ENCODE results near the gene LMX1B.

DNA sequence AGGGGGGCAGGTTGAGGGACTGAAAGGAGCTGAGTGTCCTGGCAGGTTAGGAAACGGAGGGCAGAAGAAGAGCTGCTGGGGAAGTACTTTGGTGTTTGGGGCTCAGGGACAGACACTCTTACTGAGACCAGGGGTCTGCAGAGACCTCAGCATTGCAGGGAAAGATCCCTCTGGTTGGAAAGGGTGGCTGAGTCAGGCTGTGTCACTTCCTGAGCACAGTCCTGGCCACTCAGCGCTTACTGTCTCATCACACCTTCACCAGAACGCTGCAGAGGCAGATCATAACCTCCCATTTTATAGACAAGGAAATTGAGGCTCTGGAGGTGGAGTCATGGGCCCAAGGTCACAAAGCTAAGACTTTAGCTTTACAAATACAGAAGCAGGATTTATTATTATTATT, 54.3 kb downstream of the LMX1B start:
- TF ChIP-seq, protein P1, sequence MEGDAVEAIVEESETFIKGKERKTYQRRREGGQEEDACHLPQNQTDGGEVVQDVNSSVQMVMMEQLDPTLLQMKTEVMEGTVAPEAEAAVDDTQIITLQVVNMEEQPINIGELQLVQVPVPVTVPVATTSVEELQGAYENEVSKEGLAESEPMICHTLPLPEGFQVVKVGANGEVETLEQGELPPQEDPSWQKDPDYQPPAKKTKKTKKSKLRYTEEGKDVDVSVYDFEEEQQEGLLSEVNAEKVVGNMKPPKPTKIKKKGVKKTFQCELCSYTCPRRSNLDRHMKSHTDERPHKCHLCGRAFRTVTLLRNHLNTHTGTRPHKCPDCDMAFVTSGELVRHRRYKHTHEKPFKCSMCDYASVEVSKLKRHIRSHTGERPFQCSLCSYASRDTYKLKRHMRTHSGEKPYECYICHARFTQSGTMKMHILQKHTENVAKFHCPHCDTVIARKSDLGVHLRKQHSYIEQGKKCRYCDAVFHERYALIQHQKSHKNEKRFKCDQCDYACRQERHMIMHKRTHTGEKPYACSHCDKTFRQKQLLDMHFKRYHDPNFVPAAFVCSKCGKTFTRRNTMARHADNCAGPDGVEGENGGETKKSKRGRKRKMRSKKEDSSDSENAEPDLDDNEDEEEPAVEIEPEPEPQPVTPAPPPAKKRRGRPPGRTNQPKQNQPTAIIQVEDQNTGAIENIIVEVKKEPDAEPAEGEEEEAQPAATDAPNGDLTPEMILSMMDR (IDR thresholded peaks at IDR 0.05 in 2 of 3, conservative IDR thresholded peaks at IDR 0.05 in 1 of 3; ENCODE audit: borderline replicate concordance in 1 of 3, insufficient read depth in 1 of 3, low read depth in 2 of 3, low read length in 2 of 3) = no peak
- TF ChIP-seq EZH2 (IDR thresholded peaks at IDR 0.05) = no peak
- no peak for TF ChIP-seq POLR2A (IDR thresholded peaks at IDR 0.05; ENCODE audit: borderline replicate concordance, extremely low read depth, insufficient read depth, insufficient read length)
- TF ChIP-seq, protein P2, sequence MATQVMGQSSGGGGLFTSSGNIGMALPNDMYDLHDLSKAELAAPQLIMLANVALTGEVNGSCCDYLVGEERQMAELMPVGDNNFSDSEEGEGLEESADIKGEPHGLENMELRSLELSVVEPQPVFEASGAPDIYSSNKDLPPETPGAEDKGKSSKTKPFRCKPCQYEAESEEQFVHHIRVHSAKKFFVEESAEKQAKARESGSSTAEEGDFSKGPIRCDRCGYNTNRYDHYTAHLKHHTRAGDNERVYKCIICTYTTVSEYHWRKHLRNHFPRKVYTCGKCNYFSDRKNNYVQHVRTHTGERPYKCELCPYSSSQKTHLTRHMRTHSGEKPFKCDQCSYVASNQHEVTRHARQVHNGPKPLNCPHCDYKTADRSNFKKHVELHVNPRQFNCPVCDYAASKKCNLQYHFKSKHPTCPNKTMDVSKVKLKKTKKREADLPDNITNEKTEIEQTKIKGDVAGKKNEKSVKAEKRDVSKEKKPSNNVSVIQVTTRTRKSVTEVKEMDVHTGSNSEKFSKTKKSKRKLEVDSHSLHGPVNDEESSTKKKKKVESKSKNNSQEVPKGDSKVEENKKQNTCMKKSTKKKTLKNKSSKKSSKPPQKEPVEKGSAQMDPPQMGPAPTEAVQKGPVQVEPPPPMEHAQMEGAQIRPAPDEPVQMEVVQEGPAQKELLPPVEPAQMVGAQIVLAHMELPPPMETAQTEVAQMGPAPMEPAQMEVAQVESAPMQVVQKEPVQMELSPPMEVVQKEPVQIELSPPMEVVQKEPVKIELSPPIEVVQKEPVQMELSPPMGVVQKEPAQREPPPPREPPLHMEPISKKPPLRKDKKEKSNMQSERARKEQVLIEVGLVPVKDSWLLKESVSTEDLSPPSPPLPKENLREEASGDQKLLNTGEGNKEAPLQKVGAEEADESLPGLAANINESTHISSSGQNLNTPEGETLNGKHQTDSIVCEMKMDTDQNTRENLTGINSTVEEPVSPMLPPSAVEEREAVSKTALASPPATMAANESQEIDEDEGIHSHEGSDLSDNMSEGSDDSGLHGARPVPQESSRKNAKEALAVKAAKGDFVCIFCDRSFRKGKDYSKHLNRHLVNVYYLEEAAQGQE (IDR thresholded peaks at IDR 0.05; ENCODE audit: low read depth) = no peak
- TF ChIP-seq, protein P3, sequence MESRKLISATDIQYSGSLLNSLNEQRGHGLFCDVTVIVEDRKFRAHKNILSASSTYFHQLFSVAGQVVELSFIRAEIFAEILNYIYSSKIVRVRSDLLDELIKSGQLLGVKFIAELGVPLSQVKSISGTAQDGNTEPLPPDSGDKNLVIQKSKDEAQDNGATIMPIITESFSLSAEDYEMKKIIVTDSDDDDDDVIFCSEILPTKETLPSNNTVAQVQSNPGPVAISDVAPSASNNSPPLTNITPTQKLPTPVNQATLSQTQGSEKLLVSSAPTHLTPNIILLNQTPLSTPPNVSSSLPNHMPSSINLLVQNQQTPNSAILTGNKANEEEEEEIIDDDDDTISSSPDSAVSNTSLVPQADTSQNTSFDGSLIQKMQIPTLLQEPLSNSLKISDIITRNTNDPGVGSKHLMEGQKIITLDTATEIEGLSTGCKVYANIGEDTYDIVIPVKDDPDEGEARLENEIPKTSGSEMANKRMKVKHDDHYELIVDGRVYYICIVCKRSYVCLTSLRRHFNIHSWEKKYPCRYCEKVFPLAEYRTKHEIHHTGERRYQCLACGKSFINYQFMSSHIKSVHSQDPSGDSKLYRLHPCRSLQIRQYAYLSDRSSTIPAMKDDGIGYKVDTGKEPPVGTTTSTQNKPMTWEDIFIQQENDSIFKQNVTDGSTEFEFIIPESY (IDR thresholded peaks at IDR 0.05; ENCODE audit: extremely low read depth, insufficient replicate concordance, low read length) = no peak
- TF ChIP-seq POLR2AphosphoS5 (IDR thresholded peaks at IDR 0.05; ENCODE audit: low read depth, low read length) = no peak
- TF ChIP-seq CEBPB (IDR thresholded peaks at IDR 0.05; ENCODE audit: low read depth) = no peak
- TF ChIP-seq ZFX (IDR thresholded peaks at IDR 0.05) = no peak
- TF ChIP-seq, protein P4, sequence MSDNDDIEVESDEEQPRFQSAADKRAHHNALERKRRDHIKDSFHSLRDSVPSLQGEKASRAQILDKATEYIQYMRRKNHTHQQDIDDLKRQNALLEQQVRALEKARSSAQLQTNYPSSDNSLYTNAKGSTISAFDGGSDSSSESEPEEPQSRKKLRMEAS (IDR thresholded peaks at IDR 0.05) = no peak; the same call in 1 of the 2 replicates
- no peak for TF ChIP-seq JUND (IDR thresholded peaks at IDR 0.05)

Measured in HCT116 (cell line).